HG03378 (cell line): ENCODE results near the gene SLC11A2.
A peak's percentile ranks its signal among the peaks of the same experiment; 100 is the strongest.
"Not testable (repeated sequence)": the region's sequence is repeated elsewhere in the genome, so short reads cannot be mapped to it uniquely, and the experiment has no call there.

Experiments
- ATAC-seq: cut with Tn5 transposase; IDR thresholded peaks from one replicate; pipeline ENCODE4 v1.9.1; 2021; ENCODE audit warnings: mild to moderate bottlenecking, moderate library complexity; ENCODE audit not compliant: unreplicated experiment

Gene SLC11A2

DNA sequence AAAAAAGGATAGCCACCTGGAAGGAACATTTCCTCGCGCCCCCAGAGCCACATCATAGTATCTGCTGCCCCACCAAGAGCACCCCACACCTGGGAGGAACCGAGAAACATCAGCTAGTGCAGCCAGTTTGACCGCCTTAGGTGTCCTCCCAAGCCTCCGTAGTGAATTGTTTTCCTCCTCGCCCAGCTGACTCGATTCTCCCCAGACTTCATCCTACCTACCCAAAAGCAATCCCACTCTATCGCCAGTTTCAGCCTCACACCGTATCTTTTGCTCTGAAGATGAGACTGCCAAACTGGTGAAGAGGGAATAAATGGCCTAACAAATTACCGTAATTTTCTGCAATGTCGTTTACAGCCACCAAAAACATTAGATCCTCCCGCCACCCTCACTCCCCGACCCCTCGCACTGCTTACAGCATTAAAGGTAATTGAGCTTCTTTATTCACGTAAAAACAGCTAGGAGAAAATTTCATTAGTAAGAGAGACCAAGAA lies 1.2 kb upstream of the SLC11A2 start:
- ATAC-seq, result no peak

GRCh38 chr12:51025338-51025835 lies 797 bp downstream of the SLC11A2 start:
- ATAC-seq, result peak; percentile 1

DNA sequence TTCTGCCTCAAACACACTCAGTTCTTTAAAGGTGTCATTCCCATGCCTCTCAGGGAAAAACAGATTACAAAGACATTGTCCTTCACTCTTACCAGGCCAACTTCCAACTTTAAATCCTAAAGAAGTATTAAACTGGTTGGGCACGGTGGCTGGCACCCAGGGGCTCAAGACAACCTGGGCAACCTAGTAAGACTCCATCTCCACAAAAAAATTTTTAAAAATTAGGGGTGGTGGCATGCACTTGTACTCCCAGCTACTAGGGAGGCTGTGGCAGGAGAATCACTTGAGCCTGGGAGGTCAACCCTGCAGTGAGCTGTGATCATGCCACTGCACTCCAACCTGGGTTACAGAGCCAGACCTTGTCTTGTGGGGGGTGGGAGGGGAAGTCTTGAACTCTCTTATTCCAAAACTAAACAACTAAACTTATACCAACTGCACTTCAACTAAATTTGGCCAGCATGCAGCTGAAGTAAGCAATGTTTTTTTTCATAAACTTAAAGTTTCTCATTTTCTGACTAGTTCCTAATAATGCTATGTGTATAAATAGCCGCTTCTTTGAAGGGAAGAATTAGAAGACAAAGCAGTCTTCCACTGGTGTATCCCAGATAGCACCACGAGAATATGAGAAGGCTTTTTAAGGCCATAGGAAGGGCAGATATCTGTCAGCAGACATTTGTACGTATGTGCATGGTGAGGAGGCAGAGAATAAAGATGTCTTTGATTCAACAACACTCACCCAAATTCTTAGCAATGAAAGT lies 2.4 kb downstream of the SLC11A2 start:
- ATAC-seq, result no peak

DNA sequence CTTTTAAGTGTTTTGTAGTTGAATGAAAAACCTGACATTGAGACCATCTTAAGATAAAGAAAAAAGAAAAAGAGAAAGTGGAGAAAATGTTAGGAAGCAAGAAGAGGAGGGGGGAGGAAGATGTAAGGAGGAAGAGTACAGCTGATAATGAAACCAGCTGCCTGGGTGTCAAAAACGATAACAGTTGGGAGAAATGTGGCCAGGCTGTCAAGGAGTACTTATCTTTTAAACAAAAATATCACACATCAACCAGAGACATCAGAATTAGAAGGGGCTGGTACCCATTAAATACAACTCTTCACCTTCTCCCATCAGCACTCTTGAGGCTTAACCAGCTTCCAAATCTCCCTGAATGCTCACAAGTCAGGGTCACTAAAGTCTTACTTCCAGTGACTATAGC lies 4.5 kb downstream of the SLC11A2 start:
- no peak for ATAC-seq

DNA sequence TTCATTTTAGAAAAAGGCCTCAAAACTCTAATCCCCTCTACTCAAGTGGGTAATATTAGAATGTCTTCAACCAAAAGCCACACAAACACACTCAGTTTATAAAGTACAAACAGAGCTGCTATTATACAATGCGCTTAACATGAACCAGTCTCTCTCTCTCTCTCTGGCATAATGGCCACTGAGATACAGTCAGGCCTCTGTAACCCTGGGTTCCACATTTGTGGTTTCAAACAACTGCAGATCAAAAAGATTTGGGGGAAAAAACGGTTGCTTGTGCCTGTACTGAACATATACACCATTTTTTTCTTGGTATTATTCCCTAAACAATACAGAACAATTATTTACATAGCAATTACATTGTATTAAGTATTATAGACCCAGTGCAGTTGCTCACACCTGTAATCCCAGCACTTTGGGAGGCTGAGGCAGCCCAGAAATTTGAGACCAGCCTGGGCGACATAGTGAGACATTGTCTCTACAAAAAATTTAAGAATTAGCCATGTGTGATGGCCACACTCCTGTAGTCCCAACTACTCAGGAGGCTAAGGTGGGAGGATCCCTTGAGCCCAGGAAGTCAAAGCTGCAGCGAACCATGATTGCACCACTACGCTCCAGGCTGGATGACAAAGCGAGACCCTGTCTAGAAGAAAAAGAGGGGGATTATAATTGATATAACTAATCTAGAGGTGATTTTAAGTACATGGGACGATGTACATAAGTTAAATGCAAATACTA lies 5.6 kb downstream of the SLC11A2 start:
- no peak for ATAC-seq

GRCh38 chr12:51019927-51020326 lies 6.3 kb downstream of the SLC11A2 start:
- no peak for ATAC-seq

- ATAC-seq, result no peak
Observed at GRCh38 chr12:51018956-51019355, 7.2 kb downstream of the SLC11A2 start.

GRCh38 chr12:51017452-51017851 lies 8.7 kb downstream of the SLC11A2 start:
- no peak for ATAC-seq

DNA sequence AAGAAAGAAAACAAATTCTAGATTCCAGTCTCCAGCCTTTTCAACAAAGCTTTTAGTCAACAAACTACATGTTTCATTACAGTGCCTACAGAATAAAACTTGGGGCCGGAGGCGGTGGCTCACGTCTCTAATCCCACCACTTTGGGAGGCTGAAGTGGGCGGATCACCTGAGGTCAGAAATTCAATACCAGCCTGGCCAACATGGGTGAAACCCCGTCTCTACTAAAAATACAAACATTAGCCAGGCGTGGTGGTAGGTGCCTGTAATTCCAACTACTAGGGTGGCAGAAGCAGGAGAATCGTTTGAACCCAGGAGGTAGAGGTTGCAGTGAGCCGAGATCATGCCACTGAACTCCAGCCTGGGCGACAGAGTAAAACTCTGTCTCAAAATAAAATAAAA lies 11.7 kb downstream of the SLC11A2 start:
- not testable (repeated sequence) for ATAC-seq

GRCh38 chr12:51013441-51013840 lies 12.7 kb downstream of the SLC11A2 start:
- ATAC-seq, result no peak

- ATAC-seq, result no peak
Observed at GRCh38 chr12:51012570-51013236, 13.5 kb downstream of the SLC11A2 start.

- ATAC-seq, result no peak
Observed at GRCh38 chr12:51011955-51012354, 14.2 kb downstream of the SLC11A2 start.

DNA sequence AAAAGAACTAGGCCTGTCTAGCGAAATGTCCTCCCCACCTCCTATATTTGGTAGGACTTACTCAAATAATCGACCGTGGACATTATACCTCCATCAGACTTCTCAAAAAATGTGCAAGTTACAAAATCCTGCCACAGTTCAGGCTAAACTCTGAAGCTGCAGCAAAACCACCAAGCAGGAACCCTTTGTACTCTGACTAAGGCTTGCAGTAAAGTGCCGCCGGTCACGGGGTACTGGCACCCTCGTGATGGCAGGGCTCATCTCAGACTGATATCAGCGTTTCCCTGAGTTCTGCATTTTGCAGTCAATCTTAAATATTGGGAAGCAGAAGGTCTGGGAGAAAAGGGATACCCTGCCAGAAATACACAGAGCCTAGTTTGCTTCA lies 17.1 kb downstream of the SLC11A2 start:
- ATAC-seq, result no peak

- no peak for ATAC-seq
Observed at GRCh38 chr12:51008329-51009055, 17.7 kb downstream of the SLC11A2 start.

DNA sequence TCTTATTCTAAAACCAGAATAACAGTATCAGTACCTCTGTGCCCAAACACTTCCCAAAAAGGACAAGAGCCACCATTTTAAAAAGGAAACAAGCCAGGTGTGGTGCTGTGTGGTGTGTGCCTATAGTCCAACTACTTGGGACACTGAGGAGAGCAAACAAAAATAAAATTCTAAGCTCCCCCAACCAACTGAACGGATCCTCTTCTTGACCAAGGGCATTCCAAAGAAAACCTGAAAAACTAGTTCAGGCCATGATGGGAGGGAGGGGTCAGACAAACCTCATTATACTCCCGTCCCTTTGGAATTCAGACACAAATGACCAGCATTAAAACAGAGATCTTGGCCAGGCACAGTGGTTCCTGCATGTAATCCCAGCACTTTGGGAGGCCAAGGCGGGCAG lies 20.5 kb downstream of the SLC11A2 start:
- no peak for ATAC-seq

GRCh38 chr12:51005030-51005429 lies 21.2 kb downstream of the SLC11A2 start:
- ATAC-seq, result no peak

- no peak for ATAC-seq
Observed at GRCh38 chr12:51004504-51004903, 21.7 kb downstream of the SLC11A2 start.

DNA sequence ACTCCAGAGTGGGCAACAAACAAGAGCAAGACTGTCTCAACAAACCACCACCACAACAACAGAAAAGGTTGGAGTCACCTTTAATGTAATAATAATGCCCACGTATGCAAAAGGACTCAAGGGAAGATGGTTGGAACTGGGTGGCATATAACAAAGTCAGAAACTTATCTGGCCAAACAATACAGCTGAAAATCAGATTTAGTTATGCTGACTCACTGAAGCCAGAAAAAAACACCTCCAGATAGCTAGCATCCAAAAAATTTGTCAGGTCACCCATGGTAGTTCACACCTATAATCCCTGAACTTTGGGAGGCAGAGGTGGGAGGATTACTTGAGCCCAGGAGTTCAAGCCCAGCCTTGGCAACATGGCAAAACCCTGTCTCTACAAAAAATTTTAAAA lies 24.4 kb downstream of the SLC11A2 start:
- no peak for ATAC-seq

GRCh38 chr12:51000245-51000644 lies 25.9 kb downstream of the SLC11A2 start:
- no peak for ATAC-seq

DNA sequence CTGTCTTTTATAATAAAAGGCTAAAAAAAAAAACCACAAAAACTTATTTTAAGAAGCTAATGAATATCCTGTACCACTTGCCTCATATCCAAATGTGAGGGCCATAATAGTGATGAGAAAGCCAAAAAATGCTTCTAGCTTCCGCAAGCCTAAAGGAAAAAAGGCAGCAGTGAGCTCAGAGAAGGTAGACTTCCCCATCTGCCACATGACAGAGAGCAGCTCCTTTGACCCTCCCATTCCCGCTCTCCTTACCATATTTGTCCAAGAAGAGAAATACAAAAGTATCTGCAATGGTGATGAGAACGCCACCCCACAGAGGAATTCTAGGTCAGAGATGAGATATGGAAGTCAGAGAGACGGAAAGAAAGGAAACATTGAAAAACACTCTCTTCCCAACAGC lies 27.1 kb downstream of the SLC11A2 start:
- no peak for ATAC-seq

- no peak for ATAC-seq
Observed at GRCh38 chr12:50992819-50993218, 33.4 kb downstream of the SLC11A2 start.
